ENCODE measurements around the gene FOXF1.

The FOXF1 gene

GRCh38 chr16:86519007-86519648 lies 8.8 kb downstream of the FOXF1 start:
- DNase-seq, result no peak

GRCh38 chr16:86519649-86520316 lies 9.5 kb downstream of the FOXF1 start:
- DNase-seq, result peak; percentile 65

DNA sequence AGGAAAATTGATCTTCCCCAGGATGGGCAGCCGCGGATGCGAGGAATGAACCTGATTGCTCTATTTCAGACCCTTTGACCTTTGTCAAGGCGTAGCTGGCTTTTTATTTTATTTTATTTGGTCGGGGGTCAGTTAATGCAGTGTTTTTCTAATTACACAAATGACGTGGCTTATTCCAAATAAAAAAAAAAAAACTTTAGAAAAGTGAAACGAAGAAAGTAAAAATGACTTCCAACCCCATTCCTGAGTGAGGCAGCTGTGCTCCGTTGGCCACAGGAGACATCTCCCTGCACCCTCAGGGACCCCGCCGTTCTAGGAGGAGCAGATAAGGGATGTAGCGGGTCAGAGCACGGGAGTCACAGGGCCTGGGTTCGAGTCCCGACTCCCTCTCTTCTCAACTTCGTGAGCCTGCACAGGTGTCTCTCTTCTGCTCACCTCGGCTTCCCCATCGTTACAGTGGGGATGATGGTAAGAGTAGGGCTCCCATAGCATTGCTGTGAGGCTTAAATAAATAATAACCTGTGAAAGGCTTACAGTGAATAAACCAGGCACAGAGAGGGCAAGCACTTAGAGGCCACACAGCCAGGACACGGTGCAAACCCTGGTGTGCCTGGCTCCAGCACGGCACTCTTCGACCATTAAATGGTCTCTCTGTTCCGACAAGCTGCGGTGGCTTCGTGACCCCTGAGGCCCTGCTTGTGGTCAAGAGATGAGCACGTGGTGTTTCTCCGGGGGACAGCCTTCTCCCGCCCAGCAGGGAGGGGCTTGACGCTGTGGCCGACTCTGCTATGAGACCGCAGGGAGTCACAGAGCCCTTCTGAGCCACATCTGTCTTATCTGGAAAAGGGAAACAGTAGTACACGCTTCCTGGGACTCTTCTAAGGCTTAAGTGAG lies 10.2 kb downstream of the FOXF1 start:
- DNase-seq, result no peak

- DNase-seq, result no peak
These were observed 11.2 kb downstream of the FOXF1 start for GRCh38 chr16:86521236-86522197.

DNA sequence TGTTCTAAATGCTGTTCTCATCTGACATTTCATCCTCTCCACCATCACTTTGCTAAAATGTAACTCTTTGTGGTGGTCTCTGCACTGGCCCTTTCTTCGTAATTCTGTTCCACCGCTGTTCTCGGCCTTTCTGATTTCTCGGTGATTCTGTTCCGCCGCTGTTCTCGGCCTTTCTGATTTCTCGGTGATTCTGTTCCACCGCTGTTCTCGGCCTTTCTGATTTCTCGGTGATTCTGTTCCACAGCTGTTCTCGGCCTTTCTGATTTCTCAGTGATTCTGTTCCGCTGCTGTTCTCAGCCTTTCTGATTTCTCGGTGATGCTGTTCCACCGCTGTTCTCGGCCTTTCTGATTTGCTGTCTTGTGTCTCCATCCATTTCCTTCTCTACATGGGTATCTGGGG lies 12.3 kb downstream of the FOXF1 start:
- DNase-seq, result no peak

- DNase-seq, result no peak
These were observed 12.9 kb downstream of the FOXF1 start for GRCh38 chr16:86523166-86523740.

- no peak for DNase-seq
These were observed 13.7 kb downstream of the FOXF1 start for GRCh38 chr16:86524029-86524428.

- DNase-seq, result no peak
These were observed 15.4 kb downstream of the FOXF1 start for GRCh38 chr16:86525696-86526095.

- DNase-seq, result no peak
These were observed 17.0 kb downstream of the FOXF1 start for GRCh38 chr16:86527366-86527765.

DNA sequence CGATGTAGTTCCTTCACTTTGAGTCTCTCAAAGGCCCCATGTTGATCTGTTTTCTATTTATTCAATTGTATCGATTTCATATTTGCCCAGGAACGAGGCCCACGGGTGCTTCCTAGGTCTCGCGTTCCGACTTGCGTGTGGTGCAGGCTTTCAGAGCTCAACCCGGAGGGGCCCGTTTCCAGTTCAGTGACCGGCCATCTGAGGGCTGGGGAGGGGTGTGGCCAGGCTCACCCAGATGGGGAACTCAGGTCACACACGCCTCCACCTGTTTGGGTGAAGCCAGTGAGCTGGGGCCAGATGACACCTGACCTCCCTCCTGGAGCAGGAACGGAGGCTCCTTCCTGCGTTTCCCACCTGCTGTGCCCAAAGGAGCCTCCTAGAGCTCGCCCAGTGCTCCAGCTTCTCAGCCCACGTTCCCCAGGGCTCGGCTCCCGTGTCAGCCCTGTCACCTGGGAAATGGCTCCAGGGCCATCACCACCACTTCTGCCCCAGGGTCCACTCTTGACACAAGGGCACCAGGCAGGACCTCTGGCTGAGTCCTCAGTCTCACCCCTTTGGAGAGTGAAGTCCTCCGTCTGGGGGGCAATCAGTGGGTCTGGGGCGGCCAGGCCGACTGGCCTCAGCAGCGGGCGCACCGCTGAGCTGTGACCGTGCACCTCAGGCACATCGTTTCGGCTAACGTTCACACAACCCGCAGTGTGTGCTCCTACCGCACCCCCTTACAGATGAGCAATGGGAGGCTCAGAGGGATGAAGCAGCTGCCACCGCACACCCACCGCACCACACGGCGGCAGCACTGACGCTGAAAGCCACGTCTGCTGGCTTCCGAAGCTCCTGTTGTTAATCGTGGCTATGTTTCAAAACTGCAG lies 18.0 kb downstream of the FOXF1 start:
- no peak for DNase-seq

DNA sequence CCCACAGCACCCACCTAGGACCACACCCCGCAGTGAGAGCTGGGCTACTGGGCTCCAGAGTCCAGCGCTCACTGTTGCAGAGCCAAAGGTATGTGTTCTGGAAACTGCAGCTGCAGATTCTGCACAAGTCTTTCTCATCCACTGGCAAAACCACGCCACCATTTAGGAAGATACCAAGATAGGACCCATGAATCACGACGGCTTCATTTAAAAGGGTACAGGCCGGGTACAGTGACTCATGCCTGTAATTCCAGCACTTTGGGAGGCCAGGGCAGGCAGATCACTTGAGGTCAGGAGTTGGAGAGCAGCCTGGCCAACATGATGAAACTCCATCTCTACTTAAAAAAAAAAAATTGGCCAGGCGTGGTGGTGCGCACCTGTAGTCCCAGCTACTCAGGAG lies 18.8 kb downstream of the FOXF1 start:
- DNase-seq, result no peak

- no peak for DNase-seq
These were observed 20.2 kb downstream of the FOXF1 start for GRCh38 chr16:86530251-86531190.

- no peak for DNase-seq
These were observed 20.8 kb downstream of the FOXF1 start for GRCh38 chr16:86531191-86531545.

- no peak for DNase-seq
These were observed 21.6 kb downstream of the FOXF1 start for GRCh38 chr16:86531641-86532525.

DNA sequence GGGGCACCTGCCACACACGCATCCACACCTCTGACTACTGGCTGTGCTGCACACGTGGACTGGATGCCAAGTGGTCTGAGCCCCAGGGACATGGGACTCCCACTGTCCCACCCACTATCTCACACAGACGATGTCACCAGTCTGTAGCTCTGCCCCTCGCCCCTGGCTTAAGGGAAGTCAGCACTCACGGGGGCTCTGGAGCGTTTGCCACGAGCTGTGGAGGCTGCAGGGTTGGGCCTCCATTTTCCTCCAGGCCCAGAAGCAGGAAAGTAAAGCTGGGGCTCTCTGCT lies 22.1 kb downstream of the FOXF1 start:
- DNase-seq, result no peak

GRCh38 chr16:86533076-86533475 lies 22.7 kb downstream of the FOXF1 start:
- no peak for DNase-seq

DNA sequence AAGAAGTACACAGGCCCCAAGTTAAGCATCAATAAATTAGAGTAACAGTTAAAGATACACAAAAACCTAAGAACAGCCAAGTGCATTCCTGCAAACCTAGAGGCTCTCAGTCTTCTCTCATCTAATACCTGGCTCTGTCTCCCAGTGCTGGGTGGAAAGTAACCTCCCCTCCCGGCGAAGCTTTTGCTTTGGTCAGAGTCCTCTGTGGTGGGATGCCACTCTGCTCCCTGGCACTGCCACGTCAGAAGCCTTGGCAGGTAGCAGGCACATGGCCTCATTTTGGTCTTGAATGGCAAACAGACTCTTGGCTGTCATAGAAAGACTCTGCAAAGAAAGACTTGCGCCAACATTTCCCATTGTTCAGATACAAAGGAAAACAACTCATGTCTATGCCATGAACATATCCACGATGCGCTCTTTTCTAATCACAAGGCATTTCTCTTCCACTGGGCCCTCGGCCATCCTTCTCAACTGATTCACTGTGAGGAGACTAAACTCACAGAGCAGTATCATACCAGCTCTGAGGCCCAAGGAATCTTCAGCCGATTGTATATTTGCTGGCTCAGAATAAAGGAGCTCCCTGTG lies 23.5 kb downstream of the FOXF1 start:
- no peak for DNase-seq

DNA sequence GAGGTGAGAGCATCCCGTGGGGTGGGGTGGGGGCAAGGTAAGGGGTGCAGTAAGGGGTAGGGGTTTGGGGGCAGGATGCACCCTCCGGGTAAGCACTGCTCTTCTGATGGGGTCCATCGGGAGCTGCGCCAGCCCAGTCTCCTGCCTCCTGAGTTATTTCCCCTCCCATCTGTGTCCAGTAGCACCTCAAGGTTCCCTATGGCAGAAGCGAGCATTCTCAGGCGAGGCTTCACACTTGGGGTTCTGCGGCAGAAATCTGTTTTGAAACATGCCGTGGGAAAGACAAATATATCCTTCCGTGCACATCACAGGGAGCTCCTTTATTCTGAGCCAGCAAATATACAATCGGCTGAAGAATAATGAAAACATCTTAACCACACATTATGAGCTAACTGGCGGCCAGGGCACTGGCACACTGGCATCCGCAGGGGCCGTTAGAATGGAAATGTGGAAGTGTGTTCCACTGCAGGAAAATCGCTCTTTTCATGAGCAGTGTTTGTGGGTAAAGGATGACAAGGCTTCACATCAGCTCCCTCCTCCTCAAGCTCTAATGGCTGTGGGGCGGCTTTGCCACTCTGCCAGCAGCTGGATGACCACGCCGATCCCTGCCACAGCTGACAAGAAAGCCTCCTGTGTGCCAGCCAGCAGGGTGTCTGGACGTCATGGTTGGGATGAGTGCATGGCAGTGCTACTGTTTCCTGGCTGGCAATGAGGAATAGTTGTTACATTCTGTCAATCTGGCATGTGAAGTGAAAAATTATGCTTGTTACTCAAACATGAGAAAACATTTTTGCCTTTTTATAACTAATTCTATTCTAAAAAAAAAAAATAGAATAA lies 24.7 kb downstream of the FOXF1 start:
- no peak for DNase-seq

Data from activated CD4-positive, alpha-beta T cell treated with anti-CD3 and anti-CD28 coated beads, Interleukin-2, Interleukin-6, amounts not matched to agents 100 ng/mL and 50 ng/mL, durations not matched to agents 16 hours and 8 hours (primary cell).